ENCODE data around the gene MVB12A.
A peak's percentile ranks its signal among the peaks of the same experiment; 100 is the strongest.

MVB12A gene

GRCh38 chr19:17447704-17448130 is 27.9 kb downstream of the MVB12A start:
- no peak for DNase-seq

GRCh38 chr19:17448131-17448967 is 28.5 kb downstream of the MVB12A start, which contains the start of gene TMEM221:
Gene TMEM221 (minus strand): TSS chr19:17448668. CDS start chr19:17448462, 206 bp downstream.
- DNase-seq, result peak; percentile 72

GRCh38 chr19:17450264-17451075 is 30.6 kb downstream of the MVB12A start:
- DNase-seq, result peak; percentile 71

- DNase-seq, result no peak
These were observed 32.0 kb downstream of the MVB12A start for GRCh38 chr19:17451820-17452219.

- no peak for DNase-seq
These were observed 34.8 kb downstream of the MVB12A start for GRCh38 chr19:17454576-17455071.

GRCh38 chr19:17455308-17456123 is 35.7 kb downstream of the MVB12A start:
- DNase-seq, result no peak

- no peak for DNase-seq
These were observed 36.3 kb downstream of the MVB12A start for GRCh38 chr19:17456127-17456526.

- DNase-seq, result no peak
These were observed 37.8 kb downstream of the MVB12A start for GRCh38 chr19:17457616-17458015.

- DNase-seq, result no peak
These were observed 39.1 kb downstream of the MVB12A start for GRCh38 chr19:17458970-17459369.

GRCh38 chr19:17460372-17461230 is 40.8 kb downstream of the MVB12A start, which contains the start of gene NXNL1:
Gene NXNL1 (minus strand): TSS chr19:17460926. CDS start chr19:17460869, 57 bp downstream.
- no peak for DNase-seq

- DNase-seq, result no peak
These were observed 46.6 kb downstream of the MVB12A start for GRCh38 chr19:17466487-17466850.

GRCh38 chr19:17467471-17468301 is 47.8 kb downstream of the MVB12A start:
- DNase-seq, result no peak

- DNase-seq, result no peak
These were observed 48.6 kb downstream of the MVB12A start for GRCh38 chr19:17468302-17469091.

GRCh38 chr19:17469092-17469480 is 49.2 kb downstream of the MVB12A start:
- DNase-seq, result no peak

GRCh38 chr19:17469481-17470067 is 49.7 kb downstream of the MVB12A start:
- peak; percentile 93 for DNase-seq

- peak; percentile 98 for DNase-seq
These were observed 50.4 kb downstream of the MVB12A start, which contains the start of gene SLC27A1 for GRCh38 chr19:17470068-17470841. Gene SLC27A1 (plus strand): TSS chr19:17470524. CDS start chr19:17470541, 17 bp downstream.

- no peak for DNase-seq
These were observed 51.7 kb downstream of the MVB12A start for GRCh38 chr19:17471410-17472125.

GRCh38 chr19:17473041-17473440 is 53.2 kb downstream of the MVB12A start:
- DNase-seq, result peak; percentile 62
